ENCODE measurements around the gene IP6K2. TPM values are rescaled to one million over a fixed set of nuclear protein-coding genes. Genes with fewer than 3 reads are reported as not detected.
A peak's percentile ranks its signal among the peaks of the same experiment; 100 is the strongest.

Gene IP6K2
- total and polyA plus RNA-seq, 10 of the 15 experiments (the other 5 are each of a cell fraction or from before 2014, with no cell fraction given) = 25.8 to 95.9 (median 69.0) TPM

GRCh38 chr3:48716982-48717746, at the start of gene IP6K2 (continued):
- TF ChIP-seq NR2C1 (IDR thresholded peaks at IDR 0.05) (0 out of 2 replicates have a peak, but pooled peaks have one; percentile 34), TCF3 (IDR thresholded peaks at IDR 0.05; ENCODE audit: borderline replicate concordance, insufficient read depth, low read depth, low read length) (no peak), KLF5 (IDR thresholded peaks at IDR 0.05; ENCODE audit: partially characterized antibody) (no peak), CHD4 (IDR thresholded peaks at IDR 0.05) (no peak), SUPT20H (IDR thresholded peaks at IDR 0.05; ENCODE audit: borderline replicate concordance, control insufficient read depth, low read depth, low read length) (no peak), SMARCA5 (IDR thresholded peaks at IDR 0.05) (0 out of 2 replicates have a peak, but pooled peaks have one; percentile 29), PAX8 (IDR thresholded peaks at IDR 0.05) (peak; percentile 15; the same call in 1 of the 2 replicates), TARDBP (IDR thresholded peaks at IDR 0.05; ENCODE audit: borderline replicate concordance) (no peak), SMAD1 (IDR thresholded peaks at IDR 0.05; ENCODE audit: low read depth, partially characterized antibody) (peak; percentile 23), CEBPB (IDR thresholded peaks at IDR 0.05; ENCODE audit: borderline replicate concordance in 1 of 2, low read depth in 2 of 2, low read length in 2 of 2) (peak in 1 of 2 experiments; percentile 50; a peak in 1 of 4 replicates), SPI1 (IDR thresholded peaks at IDR 0.05; ENCODE audit: borderline replicate concordance, insufficient read depth, low read depth, low read length) (no peak), KDM1A (IDR thresholded peaks at IDR 0.05; ENCODE audit: borderline replicate concordance) (no peak), RCOR1 (conservative IDR thresholded peaks at IDR 0.05; ENCODE audit: low read depth, low read length) (no peak), JUNB (IDR thresholded peaks at IDR 0.05) (no peak), FOXK2 (IDR thresholded peaks at IDR 0.05) (0 out of 2 replicates have a peak, but pooled peaks have one; percentile 13)
- TF ChIP-seq, protein P1, sequence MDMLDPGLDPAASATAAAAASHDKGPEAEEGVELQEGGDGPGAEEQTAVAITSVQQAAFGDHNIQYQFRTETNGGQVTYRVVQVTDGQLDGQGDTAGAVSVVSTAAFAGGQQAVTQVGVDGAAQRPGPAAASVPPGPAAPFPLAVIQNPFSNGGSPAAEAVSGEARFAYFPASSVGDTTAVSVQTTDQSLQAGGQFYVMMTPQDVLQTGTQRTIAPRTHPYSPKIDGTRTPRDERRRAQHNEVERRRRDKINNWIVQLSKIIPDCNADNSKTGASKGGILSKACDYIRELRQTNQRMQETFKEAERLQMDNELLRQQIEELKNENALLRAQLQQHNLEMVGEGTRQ (IDR thresholded peaks at IDR 0.05; ENCODE audit: borderline replicate concordance, low read depth, low read length) = no peak
- TF ChIP-seq, protein P2, sequence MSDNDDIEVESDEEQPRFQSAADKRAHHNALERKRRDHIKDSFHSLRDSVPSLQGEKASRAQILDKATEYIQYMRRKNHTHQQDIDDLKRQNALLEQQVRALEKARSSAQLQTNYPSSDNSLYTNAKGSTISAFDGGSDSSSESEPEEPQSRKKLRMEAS (IDR thresholded peaks at IDR 0.05; ENCODE audit: low read depth, low read length) = no peak
- TF ChIP-seq, protein P3, sequence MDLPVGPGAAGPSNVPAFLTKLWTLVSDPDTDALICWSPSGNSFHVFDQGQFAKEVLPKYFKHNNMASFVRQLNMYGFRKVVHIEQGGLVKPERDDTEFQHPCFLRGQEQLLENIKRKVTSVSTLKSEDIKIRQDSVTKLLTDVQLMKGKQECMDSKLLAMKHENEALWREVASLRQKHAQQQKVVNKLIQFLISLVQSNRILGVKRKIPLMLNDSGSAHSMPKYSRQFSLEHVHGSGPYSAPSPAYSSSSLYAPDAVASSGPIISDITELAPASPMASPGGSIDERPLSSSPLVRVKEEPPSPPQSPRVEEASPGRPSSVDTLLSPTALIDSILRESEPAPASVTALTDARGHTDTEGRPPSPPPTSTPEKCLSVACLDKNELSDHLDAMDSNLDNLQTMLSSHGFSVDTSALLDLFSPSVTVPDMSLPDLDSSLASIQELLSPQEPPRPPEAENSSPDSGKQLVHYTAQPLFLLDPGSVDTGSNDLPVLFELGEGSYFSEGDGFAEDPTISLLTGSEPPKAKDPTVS (IDR thresholded peaks at IDR 0.05; ENCODE audit: low read depth, low read length) = no peak
- TF ChIP-seq, protein P4, sequence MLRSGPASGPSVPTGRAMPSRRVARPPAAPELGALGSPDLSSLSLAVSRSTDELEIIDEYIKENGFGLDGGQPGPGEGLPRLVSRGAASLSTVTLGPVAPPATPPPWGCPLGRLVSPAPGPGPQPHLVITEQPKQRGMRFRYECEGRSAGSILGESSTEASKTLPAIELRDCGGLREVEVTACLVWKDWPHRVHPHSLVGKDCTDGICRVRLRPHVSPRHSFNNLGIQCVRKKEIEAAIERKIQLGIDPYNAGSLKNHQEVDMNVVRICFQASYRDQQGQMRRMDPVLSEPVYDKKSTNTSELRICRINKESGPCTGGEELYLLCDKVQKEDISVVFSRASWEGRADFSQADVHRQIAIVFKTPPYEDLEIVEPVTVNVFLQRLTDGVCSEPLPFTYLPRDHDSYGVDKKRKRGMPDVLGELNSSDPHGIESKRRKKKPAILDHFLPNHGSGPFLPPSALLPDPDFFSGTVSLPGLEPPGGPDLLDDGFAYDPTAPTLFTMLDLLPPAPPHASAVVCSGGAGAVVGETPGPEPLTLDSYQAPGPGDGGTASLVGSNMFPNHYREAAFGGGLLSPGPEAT (IDR thresholded peaks at IDR 0.05; ENCODE audit: low read depth) = peak; percentile 55; the same call in 1 of the 2 replicates
- TF ChIP-seq, protein P5, sequence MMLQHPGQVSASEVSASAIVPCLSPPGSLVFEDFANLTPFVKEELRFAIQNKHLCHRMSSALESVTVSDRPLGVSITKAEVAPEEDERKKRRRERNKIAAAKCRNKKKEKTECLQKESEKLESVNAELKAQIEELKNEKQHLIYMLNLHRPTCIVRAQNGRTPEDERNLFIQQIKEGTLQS (IDR thresholded peaks at IDR 0.05; ENCODE audit: borderline replicate concordance, extremely low read depth, low read depth, low read length) = no peak

Data from GM12878 (cell line).